Left ventricle myocardium inferior (tissue), 1 donor: Measurements from ENCODE around the gene RASL11B. TPM values are rescaled to one million over a fixed set of nuclear protein-coding genes. Genes with fewer than 3 reads are reported as not detected.

Experiments
- DNase-seq: peaks from one replicate; pipeline ENCODE4 v3.0.0-alpha.2; 2020
- H3K27ac ChIP-seq: fragments of 200-600 bp; replicated peaks from 2 replicates; pipeline ENCODE4 v1.8.0; 2021
- H3K27me3 ChIP-seq: fragments of 200-600 bp; 2 replicates; pipeline ENCODE4 v1.8.0; 2021; ENCODE audit warnings: low read depth
- H3K36me3 ChIP-seq: fragments of 200-600 bp; 2 replicates; pipeline ENCODE4 v1.8.0; 2021
- H3K4me1 ChIP-seq: fragments of 200-600 bp; 2 replicates; pipeline ENCODE4 v1.8.0; 2021
- H3K4me3 ChIP-seq: fragments of 200-600 bp; 2 replicates; pipeline ENCODE4 v1.8.0; 2021; ENCODE audit warnings: mild to moderate bottlenecking, moderate library complexity
- H3K9me3 ChIP-seq: fragments of 200-600 bp; replicated peaks from 2 replicates; pipeline ENCODE4 v1.8.0; 2021
- CTCF ChIP-seq: fragments of 200-600 bp; IDR thresholded peaks from 2 replicates; pipeline ENCODE4 v1.8.0; 2021; ENCODE audit warnings: antibody characterized with exemption, mild to moderate bottlenecking, borderline replicate concordance
- intact Hi-C: fragments of 100-400 bp; cut with micrococcal nuclease; formaldehyde crosslinking; loops from one replicate; pipeline ENCODE4 v1.11.0; 2022
- total RNA-seq: library from RNA; stranded (reverse); fragmentation: NEBNext Ultra II Directional; extraction: Animal tissue kit (Norgen Biotek cat#: 25700); gene quantifications from one replicate; pipeline ENCODE4 v1.2.1, GENCODE V29; 2021
- donor health status: DM: no; HTN: yes; CAD: no; lungs with severe emphysema.

Gene RASL11B
- total RNA-seq, 1 donor from 2014 or later = 8.7 TPM

- H3K9me3 ChIP-seq = no peaks in the 10 kb centered on the region
- no peak overlapping the region for H3K4me3 ChIP-seq
- intact Hi-C loops = no loop called here
- TF ChIP-seq CTCF = no peak
- no peaks in the 10 kb centered on the region for H3K36me3 ChIP-seq
- no peaks in the 10 kb centered on the region for H3K27me3 ChIP-seq
- no peak for DNase-seq
- H3K4me1 ChIP-seq = peaks cover 24% of the 10 kb centered on the region
- no peak overlapping the region for H3K27ac ChIP-seq
Observed at GRCh38 chr4:52915191-52915590, 53.1 kb downstream of the RASL11B start.

GRCh38 chr4:52915730-52916300 is 53.7 kb downstream of the RASL11B start:
- peaks cover 24% of the 10 kb centered on the region for H3K4me1 ChIP-seq
- no peaks in the 10 kb centered on the region for H3K9me3 ChIP-seq
- H3K4me3 ChIP-seq = no peak overlapping the region
- H3K27ac ChIP-seq = no peak overlapping the region
- no peak for DNase-seq
- no peak for TF ChIP-seq CTCF
- H3K36me3 ChIP-seq = no peaks in the 10 kb centered on the region
- intact Hi-C loops = no loop called here
- H3K27me3 ChIP-seq = no peaks in the 10 kb centered on the region

Other genes with a start within 250 kb of the RASL11B start
- gene USP46, start 203.0 kb upstream of the RASL11B start, total RNA-seq = 76.4 TPM
- 3.9 TPM for gene ERVMER34-1, start 110.9 kb upstream of the RASL11B start, total RNA-seq